NCI-H2029 treated with DMSO at 0.1 percent for 48 hours (cell line): ENCODE data around the gene SEPTIN10.
"Not testable (repeated sequence)": the region's sequence is repeated elsewhere in the genome, so short reads cannot be mapped to it uniquely, and the experiment has no call there.

Experiments used
- DNase-seq: peaks from one replicate; lab custom pipeline; 2025; lab: John Stamatoyannopoulos, UW

SEPTIN10 gene

DNA sequence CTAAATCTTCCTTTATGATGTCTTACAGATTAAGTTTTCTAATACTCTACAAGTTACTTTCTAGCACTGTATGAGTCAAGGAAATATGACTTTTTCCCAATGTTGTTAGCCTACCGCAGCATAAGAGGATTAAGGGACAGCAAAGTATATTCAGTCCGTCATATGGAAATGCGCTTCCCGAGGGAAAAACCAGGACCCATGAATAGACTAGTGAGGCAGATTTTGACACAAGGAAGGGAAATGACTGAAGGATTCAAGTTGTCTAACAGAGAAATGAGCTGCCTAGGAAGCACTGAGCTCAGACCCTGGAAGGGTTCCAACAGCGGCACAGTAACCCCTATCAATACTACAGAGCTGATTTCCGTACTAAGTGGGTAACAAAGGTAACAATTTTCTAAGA lies 12.0 kb downstream of the SEPTIN10 start:
- DNase-seq: no peak

DNA sequence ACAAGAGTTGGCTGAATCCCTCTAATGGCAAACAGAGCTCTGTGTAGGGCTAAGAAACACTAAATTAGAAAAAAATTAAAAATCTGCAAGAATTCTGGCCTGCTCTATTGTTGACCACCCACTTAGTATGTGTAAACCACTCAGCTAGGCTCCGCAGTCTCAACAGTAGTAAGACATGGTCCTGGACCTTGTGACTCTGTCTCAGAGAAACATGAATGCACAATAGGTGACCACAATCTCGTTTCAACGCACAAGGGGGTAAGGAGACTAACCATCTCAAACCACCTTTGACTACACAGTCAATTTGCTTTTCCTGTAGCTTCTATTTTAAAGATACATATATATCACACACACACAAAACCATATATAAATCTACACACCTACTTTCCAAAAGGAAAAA lies 16.5 kb downstream of the SEPTIN10 start:
- DNase-seq: no peak

DNA sequence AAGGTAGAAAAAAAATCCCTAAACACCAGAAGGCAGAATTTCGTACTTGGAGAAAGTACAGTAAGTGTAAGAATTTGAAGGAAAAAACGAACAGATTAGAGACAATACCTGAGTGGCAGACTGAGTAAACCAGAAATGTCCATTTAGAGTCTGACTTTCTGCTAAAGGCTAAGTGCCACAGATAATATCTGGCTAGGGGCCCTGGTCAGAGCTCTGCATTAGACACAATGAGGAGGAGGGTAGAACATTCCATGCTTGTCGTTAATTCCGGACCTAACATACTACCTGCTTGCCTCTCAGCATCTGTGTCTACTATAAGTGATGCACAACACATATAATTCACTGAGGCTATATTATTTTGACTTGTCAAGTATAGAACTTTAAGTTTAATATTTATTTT lies 18.1 kb downstream of the SEPTIN10 start:
- DNase-seq: no peak

DNA sequence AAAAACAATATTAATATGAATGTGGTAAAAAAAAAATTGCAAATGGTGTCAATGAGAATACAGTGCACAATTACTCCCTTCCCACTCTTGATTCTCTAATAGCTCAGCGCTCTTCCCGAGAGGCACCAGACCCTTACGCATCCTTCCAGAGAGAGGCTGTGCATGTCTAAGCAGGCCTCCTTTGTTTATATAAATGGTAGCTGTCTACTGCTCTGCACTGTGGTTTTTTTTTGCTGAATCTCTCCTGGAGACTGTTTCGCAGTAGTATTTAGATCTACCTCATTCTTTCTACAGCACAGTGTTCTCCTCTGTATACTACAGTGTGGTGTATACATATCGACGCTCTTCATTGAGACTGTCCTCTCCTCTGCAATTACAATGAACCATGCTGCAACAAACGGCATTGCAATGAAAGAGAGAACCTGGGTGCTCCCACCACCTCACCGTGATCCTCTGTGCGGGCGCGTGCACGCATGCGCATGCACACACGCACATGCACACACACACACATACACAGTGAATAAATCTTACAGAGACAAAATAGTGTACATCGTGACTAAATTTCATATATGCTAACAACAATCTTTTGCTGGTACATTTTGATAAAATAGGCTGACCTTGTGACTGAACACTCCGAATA lies 19.4 kb downstream of the SEPTIN10 start:
- DNase-seq: no peak

DNA sequence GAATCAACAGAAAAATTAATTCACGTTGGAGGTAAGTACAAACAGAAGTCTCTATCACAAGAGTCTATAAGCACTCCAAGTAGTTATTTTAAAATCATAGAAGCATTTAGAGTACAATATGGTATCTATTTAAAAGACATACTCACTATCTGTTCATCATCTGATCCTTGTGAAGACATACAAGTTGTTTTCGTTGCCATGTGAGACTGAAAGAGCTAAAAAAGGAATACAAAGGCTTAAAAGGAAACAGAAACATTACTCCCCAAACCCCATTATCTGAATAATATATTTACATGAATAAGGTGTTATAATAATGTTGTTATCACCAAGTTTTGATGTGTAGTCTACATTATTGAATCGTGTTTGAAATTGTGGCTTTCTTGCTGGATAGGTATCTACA lies 20.9 kb downstream of the SEPTIN10 start:
- no peak for DNase-seq

DNA sequence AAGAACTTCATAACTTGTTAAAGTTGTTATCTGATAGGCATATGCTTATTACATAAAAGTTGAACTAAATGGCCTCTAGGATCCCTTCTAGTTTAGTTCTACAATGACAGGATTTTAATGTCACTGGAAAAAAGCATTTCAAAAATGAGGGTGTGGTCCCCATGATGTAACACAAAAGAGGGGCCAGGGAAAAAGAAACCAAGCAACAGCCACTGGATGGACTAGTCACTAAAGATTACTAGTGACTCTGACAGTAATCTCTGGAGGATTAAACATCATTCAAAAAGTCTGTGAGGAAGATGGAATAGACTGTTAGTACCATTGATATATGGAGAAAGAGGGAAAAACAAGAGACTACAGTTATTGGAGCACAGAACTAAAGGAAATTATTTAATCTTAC lies 22.6 kb downstream of the SEPTIN10 start:
- DNase-seq: no peak

DNA sequence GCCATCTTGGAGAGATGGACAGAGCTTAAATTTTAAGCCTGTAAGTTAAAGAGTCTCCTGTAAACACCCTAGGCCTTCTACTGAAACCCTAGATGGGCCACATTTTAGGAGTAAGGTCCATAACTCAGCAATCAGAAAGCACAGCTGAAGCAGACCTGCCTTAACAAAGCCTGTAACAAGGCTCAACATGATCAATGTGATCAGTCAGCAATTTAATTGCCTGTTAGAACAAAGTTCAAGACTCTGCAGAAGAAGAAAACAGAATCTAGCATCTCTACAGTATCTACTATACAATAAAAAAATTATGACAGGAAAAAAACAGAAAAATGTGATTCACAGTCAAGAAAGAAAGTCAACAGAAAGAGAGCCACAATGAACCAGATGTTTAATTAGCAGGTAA lies 27.1 kb downstream of the SEPTIN10 start:
- no peak for DNase-seq

DNA sequence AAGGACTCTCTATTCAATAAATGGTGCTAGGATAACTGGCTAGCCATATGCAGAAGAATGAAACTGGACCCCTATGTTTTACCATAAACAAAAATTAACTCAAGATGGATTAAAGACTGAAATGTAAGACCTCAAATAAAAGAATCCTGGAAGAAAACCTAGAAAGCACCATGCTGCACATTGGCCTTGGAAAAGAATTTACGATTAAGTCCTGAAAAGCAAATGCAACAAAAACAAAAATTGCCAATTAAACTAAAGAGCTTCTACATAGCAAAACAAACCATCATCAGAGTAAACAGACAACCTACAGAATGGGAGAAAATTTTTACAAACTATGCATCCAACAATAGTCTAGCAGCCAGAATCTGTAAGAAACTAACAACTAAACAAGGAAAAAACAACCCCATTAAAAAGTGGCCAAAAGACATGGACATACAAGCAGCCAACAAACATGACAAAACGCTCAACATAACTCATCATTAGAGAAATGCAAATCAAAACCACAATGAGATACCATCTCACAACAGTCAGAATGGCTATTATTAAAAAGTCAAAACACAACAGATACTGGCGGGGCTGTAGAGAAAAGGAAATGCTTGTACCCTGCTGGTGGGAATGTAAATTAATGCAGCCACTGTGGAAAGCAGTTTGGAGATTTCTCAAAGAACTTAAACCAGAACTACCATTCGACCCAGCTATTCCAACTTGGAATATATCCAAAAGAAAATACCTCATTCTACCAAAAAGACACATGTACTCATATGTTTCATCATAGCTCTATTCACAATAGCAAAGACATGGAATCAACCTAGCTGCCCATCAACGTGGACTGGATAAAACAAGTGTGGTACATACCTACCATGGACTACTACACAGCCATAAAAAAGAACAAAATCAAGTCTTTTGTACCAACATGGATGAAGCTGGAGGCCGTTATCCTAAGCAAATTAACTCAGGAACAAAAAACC lies 30.6 kb downstream of the SEPTIN10 start:
- DNase-seq: no peak

DNA sequence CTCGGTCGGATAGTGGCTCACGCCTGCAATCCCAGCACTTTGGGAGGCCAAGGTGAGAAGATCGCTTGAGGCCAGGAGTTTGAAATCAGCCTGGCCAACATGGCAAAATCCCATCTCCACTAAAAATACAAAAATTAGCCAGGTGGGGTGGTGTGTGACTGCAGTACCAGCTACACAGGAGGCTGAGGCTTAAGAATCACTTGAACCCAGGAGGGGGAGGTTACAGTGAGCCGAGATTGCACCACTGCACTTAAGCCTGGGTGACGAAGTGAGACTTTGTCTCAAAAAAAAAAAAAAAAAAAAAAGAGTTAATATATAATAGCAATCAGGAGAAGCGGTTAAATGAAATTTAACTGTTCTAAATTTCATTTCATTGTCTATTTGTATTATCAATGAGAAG lies 36.1 kb downstream of the SEPTIN10 start:
- not testable (repeated sequence) for DNase-seq

DNA sequence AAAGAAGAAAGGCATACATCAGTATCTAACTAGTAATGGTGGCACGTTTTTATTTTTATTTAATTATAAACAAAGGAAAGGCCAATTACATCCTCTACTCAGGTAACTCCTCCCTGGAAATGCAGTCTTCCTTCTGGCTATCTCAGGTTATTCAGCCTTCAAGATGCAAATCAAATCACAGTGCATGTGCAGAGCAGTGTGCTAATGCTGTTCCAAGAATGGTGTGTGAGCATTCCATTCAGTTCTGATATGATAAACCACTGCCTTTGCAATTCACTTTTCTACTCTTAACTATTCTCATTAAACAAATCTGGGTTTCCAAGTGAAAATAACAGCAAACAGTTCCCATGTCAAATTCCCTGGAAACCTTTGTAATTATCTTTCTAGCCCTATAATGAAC lies 38.4 kb downstream of the SEPTIN10 start:
- no peak for DNase-seq

DNA sequence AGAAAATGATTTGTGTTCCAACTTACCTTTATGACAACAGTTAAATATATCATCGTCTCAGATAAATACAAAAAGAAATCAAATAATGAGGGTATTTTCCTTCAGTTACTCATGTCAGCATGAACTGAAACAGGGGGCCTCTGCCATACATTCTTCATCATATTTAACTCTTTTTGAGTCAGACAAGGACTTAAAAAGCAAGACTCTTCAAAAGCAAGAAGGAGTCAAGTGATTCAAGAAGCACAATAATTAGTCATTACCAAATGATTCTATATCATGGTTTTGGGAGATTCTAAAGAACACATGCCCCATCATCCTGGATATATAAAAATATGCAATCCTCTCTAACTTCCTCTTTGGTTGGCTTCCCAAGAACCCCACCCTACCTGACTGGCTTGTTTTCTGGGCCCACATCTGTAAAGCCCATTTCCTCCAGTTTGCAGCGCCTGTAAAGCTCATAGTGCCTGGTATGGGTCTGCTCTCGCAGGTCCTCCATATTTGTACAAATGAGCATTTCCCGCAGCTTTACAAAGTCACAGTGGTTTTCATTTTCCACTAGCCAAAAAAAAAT lies 49.7 kb downstream of the SEPTIN10 start:
- DNase-seq: no peak

DNA sequence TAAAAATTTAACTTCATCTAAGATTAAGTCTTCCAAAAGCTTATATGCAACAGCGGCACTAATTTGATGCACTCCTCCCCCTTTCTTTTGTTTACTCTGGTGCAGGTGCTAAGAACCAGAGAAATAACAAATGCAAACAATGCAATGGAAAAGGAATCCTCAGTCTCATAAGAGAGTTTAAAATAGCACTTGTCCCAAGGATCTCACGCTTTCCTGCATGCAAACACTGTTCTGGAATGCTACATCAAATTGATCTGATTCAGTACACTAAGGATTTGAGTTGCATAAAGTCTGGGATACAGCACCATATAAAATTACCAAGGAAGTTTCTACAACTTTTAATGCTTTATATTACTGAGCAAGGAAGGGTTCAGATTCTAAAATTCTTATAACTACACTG lies 50.5 kb downstream of the SEPTIN10 start:
- no peak for DNase-seq

DNA sequence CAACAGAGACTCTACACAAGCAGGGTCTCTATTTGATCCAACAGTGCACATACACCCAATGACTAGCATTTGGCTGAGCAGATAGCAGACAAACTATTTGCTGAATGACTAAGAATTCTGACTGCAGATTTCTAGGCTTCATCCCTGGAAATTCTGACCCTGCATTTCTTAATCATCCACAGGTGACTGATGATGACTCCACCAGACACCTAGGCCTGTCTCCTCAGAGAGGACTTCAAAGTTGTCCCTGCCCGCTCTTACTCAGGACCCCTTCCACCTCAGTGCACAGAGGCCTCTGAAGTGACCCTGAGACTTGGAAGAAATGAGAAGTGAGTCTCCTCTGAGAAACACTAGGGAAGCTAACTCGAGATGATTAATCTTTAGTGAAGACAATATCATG lies 51.3 kb downstream of the SEPTIN10 start:
- no peak for DNase-seq

DNA sequence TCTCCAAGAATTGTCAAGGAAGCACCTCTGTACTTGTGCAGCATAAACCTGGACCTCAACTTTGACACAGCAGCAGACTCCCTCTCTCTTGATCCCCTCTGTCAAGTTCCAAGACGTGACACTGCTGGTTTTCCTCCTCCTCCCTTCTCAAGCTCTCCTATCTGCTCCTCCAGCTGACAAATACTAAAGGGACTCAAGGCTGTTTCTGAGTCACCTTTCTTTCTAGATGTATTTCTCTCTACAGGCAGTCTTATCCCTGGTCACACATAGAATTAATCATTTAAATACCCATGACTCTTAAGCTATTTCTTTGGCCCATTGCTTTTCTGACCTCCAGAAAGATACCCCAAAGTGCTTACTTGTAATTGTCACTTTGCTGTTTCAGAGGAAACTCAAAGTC lies 53.5 kb downstream of the SEPTIN10 start:
- no peak for DNase-seq

DNA sequence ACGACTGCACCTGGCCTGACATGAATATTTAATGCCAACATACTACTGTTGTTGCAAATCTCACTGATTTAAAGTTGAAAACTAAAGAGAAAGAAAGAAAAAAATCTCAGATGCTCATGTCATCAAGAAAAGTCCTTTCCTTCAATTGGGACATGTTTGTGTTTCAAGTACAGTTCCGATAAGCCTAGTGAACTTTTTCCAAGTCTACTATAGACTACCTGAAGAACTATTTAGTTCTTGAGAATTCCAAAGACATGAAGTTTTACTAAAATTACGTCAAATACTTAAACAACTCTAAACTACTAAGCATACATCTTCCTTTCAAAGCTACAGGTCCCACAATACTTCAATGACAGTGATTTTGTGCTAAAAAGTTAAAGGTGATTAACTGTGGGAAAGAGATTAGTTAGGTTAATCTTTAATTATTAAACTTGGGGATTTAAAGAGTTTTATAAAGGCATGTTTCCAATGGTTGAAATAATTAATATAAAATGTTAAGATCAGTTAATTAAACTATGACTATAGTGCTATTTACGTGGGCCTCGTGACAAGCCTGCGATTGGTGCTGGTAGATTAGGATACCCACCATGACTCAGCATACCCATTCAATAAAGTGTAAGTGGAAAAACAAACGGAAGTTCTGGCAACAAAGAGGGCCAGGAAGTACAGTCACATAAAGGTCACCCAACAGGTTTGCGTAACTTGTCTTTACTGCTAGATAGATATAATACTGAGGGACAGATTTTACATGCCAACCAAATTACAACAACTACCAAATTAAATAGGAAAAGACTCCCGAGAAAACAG lies 55.5 kb downstream of the SEPTIN10 start:
- DNase-seq: peak; percentile 0

DNA sequence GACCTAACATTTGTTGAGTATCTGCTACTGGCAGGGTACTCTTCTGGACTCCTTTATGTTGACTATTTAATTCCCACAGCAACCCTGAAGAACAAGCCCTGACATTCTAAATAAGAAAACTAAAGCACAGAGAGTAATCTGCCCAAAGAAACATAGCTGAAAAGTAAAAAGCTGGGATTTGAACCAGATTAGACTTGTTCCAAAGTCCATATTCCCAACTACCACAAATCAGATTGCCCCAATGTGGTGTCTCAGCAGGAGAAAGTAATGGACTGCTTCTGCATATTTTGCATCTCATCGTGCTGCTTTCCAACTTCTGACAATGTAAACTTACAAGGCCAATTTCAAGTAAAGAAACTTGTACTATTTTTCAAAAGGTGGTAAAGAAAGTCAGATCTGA lies 56.5 kb downstream of the SEPTIN10 start:
- no peak for DNase-seq

DNA sequence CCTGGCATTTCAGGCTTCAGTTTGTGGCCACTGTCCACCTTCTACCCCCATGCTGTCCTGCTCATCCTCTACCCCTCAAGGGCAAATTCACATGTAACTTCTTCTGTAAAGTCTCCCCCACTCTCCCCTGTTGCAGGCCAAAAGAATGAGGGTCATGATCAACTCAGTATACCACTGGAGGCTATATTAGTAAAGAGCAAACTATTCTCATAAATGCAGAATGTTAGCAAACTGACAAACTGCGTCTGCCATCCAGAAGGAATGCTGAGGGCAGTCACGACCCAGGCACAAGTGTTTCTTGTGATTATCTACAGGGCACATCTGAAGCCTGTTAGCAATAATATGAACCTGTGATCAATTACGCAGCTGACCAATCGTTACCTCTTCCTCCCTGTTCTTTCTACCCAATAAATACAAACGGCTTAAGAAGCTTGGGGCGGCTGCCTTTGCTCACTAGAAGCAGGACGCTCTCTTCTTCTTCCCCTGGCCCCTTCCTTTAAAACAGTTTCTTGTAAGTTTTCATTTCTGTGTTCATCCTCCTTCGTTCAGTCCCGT lies 58.3 kb downstream of the SEPTIN10 start:
- DNase-seq: no peak

DNA sequence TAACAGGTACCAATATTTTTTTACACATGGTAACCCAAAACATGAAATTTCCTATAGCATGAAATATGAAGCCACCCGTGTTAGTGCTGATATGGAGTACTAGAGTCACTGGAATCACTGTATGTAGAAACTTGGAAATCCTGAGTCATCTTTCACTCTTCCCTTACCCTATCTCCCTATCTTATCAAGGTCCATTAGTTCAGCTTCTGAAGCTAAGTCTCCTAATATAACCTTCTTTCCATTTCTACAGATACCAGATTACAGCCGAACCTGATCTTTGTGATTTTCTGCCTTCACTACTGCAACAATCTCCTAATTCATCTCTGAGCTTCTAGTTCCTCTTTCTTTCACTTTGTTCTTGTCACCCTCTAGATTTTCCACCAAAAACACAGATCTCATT lies 59.0 kb downstream of the SEPTIN10 start:
- DNase-seq: no peak

DNA sequence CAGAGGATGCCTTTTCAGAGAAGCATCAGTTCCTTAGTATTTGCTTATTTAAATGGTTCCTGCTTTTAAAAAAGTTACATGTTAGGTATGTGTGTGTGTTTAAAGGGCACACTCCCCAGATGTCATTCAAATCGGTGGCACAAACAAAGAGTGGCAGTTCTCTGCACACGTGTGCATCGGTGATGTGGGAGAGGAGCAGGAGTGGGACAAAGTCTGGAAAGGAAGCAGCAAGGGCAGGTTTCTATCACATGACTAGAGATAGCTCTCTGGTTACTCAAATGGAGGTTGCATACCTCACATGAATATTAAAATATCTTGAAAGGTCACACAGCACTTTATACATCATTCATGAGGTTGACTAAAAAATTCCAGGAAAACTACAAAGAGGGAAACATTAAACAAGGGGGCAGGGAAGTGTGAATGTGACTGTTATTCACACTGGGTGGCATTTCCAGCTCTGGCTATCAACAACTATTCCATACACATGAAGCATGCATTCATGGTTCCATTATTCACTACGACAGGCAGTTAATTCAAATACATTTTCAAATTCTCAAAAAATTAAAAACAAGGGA lies 64.7 kb downstream of the SEPTIN10 start:
- no peak for DNase-seq

DNA sequence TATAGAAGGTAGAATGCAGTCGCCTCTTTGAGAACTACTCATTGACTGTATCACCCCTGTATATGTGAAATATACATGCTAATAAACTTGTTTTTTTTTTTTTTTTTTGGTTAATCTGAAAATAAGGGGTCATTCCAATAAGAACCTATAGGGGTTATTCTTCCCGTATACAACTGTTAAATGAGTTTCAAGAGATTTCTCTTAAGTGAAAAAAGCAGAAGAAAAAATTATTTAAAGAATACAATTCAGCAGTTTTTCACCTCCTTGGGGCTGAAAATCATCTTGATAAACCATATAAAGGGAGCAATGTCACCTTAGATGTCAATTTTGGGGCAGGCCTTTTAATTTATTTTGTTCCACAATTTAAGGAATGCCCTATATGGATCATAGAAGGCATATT lies 66.5 kb downstream of the SEPTIN10 start:
- no peak for DNase-seq

DNA sequence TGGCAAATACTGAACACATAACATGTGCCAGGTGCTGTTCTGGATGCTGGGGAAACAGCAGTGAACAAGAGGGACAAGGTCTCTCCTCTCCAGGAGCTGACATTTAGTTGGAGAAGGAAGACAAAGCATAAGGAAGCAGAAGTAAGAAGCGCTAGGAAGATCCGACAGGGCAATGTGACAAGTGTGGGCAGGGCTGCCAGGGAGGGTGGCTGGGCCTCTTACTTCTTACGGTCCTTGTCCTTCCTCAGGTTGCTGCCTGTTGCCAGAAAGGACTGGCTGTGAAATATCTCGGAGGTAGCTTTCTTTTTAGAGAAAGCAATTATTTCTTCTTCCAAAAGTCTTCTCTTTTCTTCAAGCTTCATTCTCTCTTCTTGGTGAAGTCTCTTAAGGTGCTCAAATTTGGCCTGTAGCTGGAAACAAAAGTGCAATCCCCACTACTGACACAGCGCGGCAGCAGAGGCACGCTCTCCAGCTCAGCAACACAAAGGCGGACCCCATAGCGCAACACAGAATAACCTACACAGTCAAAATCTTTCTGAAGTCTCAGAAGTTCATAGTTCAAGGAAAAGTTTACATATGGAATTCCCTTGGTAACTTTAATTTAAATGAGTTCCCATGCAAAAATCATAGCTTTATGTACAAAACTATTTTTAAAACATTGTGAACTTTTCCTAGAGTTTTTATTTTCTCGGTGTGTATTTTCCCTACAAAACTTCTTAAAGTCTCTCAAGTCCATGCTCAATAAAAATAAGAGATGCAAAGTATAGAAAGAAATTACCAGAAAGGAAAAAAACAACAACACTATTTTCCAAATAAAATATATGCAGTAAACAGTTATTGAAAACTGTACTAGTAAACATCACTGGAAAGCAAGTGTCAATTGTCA lies 67.7 kb downstream of the SEPTIN10 start:
- peak; percentile 11 for DNase-seq
